Activated naive CD4-positive, alpha-beta T cell (primary cell): Measurements from ENCODE around the gene PTPRE.

Source experiments
- DNase-seq, 4 experiments: peaks; one replicate each; lab custom pipeline; 2025; lab: John Stamatoyannopoulos, UW

The PTPRE gene

DNA sequence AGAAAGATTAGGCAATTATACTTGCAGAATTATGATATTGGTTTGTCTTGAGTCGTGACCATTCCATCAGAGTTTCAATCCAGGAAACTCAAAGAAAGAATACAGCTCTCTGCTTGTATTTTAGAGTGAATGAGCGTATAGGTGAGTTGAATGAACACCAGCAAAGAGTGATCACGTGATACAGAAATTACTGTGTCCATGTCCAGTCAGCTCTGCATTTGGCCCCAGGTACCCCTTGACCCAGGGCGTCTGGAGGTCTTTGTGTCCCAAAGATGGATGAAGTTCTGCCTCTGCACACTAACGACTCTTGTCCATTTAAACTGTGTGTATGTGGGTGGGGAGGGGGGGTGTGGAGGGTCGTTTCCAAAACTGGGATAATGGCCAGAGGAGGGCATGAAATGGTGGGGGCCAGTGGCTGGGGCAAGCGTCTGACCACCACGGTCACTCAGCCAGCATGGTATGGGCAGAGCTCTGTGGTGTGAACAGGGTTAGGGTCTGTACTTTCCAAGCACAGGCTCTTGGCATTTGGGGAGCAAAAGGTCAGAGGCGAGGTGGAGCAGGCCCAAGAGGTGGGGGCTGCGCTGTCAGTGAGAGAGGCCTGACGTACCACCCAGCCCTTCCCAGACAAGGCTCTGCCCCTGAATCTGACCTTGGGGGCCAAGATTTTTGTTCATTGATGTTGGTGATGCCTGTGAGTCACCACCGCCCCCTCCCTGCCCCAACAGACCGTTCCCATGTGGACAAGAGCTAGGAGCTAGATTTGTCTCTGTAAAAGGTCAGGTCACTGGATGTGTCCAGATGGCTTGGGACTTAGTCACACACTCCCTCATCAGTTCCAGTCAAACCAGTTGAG is 1.4 kb downstream of the PTPRE start:
- no peak for DNase-seq

DNA sequence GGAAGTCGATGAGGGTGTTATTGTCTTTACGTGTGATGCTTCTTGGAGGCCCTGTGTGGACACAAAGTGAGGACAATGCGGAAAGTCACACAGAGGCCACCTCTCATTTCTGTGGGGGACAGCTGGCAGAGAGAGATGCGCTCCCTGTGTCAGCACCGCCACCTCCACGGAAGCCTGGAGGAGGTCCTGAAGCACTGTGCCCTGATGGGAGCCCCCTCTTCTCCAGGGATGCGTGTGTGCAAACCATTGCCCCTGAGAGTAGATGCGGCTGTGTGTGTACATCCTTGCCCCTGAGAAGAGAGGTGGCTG is 2.0 kb downstream of the PTPRE start:
- DNase-seq, result no peak

DNA sequence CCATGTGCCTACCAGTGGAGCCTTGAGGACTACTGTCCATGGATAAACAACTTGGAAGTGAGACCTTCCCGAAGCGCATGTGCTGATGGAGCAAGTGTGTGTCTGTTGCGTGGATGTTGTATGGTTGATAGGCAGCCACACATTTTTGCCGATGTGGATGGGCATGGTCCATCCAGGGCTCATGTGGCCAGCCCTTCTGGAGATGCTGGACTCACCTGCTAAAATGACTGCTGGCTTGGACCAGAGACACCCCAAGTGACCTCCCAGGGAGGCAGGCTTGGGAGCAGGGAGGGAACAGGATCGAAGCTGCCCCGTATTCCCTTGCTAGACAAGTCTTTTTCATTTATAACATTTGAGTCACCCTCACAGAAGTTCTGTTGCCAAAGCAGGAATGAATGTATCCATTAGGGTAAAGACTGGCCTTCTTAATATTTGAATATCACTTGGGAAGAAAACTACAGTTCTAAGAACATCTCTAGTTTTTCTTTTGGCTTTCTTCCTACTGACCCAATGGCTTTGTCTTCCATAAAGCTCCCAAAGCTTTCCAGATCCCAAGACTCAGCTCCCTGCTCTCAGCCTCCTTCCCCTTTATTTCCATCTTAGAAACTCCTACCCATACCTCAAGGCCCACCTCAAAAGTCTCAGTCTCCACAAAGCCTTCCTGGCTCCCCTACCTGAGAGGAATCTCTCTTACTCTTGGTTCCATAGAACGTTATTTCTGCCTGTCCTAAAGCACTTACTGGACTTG is 3.0 kb downstream of the PTPRE start:
- no peak for DNase-seq

- no peak for DNase-seq
Measured at GRCh38 chr10:127910464-127910770, 3.5 kb downstream of the PTPRE start.

- no peak for DNase-seq
Measured at GRCh38 chr10:127911218-127911866, 4.4 kb downstream of the PTPRE start.

DNA sequence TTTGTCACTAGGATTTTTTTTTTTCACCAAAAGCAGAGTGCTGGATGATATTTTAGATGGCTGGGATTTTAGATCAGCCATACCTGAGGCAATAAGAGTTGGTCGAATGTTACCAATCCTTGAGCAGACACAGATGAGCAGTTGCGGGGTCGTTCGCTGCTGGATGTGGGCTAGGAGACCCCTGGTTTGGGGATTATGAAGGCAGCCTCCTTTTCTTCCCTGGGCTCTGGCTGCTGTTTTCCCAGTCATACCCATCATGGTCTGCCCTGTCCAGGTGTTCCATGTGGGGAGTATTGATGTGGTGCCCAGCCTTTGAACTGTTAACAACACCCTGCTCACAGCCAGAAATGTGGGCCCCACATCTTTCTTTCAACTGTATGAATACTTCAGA is 5.0 kb downstream of the PTPRE start:
- no peak for DNase-seq

DNA sequence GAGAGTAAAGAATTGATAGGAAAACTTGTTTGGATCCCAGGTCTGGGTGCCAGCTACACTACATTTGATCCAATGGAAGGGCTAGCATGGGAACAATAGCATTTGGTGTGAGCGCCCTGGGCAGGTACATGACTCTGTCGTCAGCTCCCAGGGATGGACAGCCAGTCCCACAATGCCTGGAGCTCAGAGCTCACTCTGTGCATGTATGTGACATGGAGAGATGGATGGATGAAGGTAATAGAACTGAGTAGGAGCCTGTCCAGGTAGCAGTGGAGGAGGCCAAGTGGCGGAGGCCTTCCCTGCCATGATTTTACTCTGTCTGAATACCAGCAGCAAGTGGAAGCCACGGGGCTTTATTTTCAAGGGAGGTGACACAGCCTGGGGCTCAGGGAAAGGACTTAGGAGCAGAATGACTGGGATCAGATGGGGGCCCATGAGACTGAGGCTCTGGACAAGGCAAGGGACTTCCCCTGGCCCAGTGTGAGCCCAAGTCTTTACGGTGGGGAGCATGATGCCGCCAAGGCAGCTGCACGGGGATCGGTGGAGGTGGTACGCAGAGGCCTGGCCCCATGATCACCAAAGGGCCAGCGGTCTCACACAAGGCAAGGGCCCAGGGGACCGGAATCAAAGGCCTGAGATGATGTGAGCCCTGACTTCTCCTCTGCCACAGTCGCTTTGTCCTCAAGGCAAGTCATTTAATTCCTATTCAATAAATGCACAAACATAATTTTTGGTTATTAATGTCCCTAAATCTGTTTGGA is 5.9 kb downstream of the PTPRE start:
- DNase-seq, result no peak

GRCh38 chr10:127913368-127913759 is 6.5 kb downstream of the PTPRE start:
- DNase-seq, result no peak

DNA sequence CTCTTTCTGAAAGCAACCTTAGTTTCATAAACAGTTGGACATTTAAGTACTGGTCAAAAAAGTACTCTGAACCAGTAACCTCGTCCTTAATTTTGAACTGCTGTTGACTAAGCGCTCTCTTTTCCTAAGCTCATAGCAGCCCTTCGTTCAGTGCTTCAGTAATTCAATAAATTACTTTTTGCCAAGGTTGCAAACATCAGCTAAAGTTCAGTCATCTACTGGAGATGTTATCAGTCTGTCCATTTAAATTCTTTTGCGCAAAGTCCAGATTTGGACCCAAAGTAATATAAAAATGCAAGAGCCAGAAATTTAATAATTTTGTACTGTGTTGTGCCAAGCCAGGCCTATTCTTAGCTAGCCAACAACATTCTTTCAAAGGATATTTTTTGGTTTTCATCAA is 8.4 kb downstream of the PTPRE start:
- no peak for DNase-seq

DNA sequence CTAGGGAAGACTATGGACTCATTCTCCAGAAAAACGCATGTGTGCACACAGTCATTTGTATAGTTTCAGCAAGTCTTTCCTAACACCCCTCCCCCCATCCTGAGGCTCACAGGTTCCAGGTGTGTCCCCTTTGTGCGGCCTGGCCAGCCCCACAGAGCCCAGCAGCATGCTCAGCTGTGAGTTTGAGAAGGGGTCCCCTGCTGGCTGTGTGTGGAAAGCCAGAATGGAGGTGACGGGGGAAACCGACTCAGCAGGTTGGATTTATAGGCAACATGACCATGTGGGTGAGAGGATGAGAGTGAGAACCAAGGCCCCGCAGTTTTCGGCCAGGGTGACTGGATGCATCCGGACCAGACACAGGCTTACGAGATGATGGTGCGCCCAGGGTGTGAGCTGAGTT is 9.9 kb downstream of the PTPRE start:
- no peak for DNase-seq

GRCh38 chr10:127918572-127918971 is 11.7 kb downstream of the PTPRE start:
- no peak for DNase-seq

DNA sequence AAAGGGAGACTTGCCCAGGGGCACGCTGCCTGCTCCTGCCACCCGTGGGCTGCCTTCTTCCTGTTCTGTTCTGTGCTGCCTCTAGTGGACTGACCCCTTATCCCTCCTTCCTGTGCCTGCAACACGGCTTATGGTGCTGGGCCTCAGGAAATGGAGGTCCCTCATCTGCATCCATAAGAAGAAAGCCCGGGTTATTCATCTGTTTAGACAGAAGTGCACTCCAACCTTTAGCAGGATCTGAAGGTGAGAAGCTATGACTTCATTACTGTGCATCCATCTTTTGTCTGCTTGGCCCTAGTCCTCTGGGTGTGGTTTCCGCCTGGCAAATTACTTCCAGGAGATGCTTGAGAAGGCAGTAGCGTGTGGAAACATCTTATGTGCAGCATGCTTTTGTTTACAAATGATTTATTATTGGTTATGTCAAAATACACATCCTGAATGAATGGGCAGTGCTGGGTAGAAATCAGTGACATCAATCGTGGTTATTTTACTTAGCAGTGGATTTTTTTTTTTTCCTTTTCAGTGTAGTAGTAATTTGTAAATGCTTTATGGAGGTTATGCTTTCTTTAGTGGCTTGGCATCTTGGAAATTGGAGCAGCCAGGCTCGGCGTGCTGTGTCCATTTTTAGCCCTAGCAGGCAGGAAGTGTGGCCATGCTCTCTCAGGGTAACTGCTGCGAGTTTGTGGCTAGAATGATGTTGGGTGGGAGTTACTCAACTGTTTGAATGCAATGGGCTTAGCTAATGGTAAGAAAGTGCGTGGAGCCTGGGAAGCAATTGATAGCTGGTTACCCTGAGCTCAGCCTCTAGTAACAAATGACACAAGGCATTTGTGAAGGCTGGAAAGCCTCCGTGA is 12.7 kb downstream of the PTPRE start:
- no peak for DNase-seq

- DNase-seq, result no peak
Measured at GRCh38 chr10:127920306-127921074, 13.6 kb downstream of the PTPRE start.

DNA sequence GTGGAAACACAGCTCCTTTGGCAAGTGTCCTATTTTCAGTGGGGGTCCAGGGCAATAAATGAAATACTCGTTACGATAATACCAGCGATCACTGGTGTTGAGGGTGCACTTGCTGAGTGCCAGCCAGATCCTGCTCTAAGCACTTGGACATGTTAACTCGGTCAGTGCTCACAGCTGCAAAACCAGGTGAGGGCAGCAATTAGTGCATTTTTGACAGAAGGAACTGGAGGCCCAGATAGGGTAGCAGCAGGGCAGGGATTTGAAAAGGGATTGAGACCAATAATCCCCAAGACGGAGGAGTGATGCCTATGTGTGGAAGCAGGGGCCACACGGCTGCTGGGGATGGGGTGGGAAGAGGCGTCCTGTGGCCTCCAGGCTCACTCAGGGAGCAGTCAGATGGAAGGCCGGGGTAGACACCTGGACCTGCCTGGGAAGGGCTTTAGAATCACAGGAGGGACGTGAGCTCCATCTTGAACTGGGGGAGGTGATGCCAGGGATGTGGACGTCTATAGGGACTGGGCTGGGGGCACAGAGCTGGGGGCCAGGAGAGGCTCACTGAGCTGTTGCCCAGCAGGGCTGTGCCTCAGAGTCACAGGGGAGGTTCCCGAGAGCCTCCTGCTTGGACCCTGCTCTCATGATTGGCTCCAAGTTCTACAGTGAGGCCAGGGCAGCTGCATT is 14.3 kb downstream of the PTPRE start:
- no peak for DNase-seq

DNA sequence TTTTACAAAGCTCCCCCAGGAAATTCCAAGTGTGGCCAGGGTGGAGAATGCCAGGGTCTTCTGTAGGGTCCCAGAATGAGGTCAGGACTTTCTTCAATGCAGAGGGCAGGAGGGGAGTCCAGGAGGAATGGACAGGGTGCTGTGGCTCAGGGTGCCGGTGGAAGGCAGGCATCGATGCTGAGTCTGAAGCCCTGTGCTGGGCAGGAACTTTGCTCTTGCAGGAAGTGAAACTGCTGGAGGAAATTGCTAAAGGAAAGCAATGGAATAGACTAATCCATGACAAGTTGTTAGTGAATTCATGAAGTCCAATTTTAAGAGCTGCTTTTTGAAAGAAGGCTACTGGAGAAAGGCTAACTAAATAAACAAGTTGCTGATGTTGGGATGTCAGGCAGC is 14.8 kb downstream of the PTPRE start:
- no peak for DNase-seq

- DNase-seq, result no peak
Measured at GRCh38 chr10:127922206-127922605, 15.3 kb downstream of the PTPRE start.

GRCh38 chr10:127922675-127923366 is 15.9 kb downstream of the PTPRE start:
- no peak for DNase-seq

- DNase-seq, result no peak
Measured at GRCh38 chr10:127923646-127924045, 16.7 kb downstream of the PTPRE start.

DNA sequence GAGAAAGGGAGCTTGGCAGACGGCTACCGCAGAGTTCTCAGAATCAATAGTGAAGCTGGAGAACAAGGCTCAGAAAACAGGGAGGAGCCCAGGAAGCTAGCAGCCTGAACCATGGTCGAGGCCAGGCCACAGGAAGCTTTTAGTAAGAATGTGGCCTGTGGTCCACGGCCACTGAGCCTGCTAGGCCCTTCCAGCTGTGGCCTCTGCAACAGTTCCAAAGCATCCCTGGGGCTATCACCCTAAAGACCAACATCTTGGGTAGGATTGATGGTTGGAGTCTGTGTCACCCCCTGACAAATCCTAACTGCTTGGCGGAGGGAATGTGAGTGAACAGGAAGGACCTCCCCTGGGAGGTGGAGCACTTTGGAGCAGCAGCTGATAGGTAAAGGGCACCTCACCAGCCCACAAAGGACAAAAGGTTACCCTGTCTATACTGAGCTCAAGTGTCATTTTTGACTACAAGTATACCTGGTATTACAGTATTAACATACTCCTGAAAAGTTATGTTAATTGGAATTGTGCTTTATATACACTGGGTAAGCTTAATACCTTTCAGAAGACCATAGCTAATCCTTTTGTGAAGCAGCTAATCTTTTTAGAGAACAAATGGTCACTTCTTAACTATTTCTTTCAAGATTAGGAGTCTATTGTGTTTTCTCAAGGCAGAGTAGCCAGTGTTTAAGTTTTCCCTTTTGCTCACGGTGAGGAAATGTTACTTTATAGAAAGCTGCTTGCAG is 18.7 kb downstream of the PTPRE start:
- DNase-seq, result no peak
